ENCODE results near the gene OR2H1.

The OR2H1 gene

GRCh38 chr6:29483186-29483585 lies 26.2 kb downstream of the OR2H1 start:
- H3K4me3 ChIP-seq (ENCODE audit: low read depth, low read length): no peak overlapping the region
- TF ChIP-seq CTCF (IDR thresholded peaks at IDR 0.05; ENCODE audit: insufficient read depth, low read depth, low read length, missing control alignments): no peak
- DNase-seq (ENCODE audit: low read depth): no peak

GRCh38 chr6:29483735-29484134 lies 26.8 kb downstream of the OR2H1 start:
- DNase-seq (ENCODE audit: low read depth): no peak

GRCh38 chr6:29486577-29486976 lies 29.6 kb downstream of the OR2H1 start:
- H3K4me3 ChIP-seq (ENCODE audit: low read depth, low read length): no peak overlapping the region
- DNase-seq (ENCODE audit: low read depth): no peak
- TF ChIP-seq CTCF (IDR thresholded peaks at IDR 0.05; ENCODE audit: insufficient read depth, low read depth, low read length, missing control alignments): no peak

More at GRCh38 chr6:29483735-29484134, 26.8 kb downstream of the OR2H1 start:
- no peak for TF ChIP-seq CTCF (IDR thresholded peaks at IDR 0.05; ENCODE audit: insufficient read depth, low read depth, low read length, missing control alignments)
- no peak overlapping the region for H3K4me3 ChIP-seq (ENCODE audit: low read depth, low read length)

GRCh38 chr6:29487131-29487530 lies 30.2 kb downstream of the OR2H1 start:
- H3K4me3 ChIP-seq (ENCODE audit: low read depth, low read length): no peak overlapping the region
- no peak for DNase-seq (ENCODE audit: low read depth)
- no peak for TF ChIP-seq CTCF (IDR thresholded peaks at IDR 0.05; ENCODE audit: insufficient read depth, low read depth, low read length, missing control alignments)

GRCh38 chr6:29487660-29488059 lies 30.7 kb downstream of the OR2H1 start, which contains the start of gene MAS1L:
TSS of gene MAS1L (minus strand) at chr6:29487956. CDS start at chr6:29487902, 54 bp downstream.
- DNase-seq (ENCODE audit: low read depth): no peak
- no peak within 1 kb of the TSS for H3K4me3 ChIP-seq (ENCODE audit: low read depth, low read length)
- no peak for TF ChIP-seq CTCF (IDR thresholded peaks at IDR 0.05; ENCODE audit: insufficient read depth, low read depth, low read length, missing control alignments)

GRCh38 chr6:29488874-29489273 lies 31.9 kb downstream of the OR2H1 start:
- no peak for TF ChIP-seq CTCF (IDR thresholded peaks at IDR 0.05; ENCODE audit: insufficient read depth, low read depth, low read length, missing control alignments)
- H3K4me3 ChIP-seq (ENCODE audit: low read depth, low read length): no peak overlapping the region
- DNase-seq (ENCODE audit: low read depth): no peak

GRCh38 chr6:29489286-29489685 lies 32.3 kb downstream of the OR2H1 start:
- DNase-seq (ENCODE audit: low read depth): no peak
- H3K4me3 ChIP-seq (ENCODE audit: low read depth, low read length): no peak overlapping the region
- no peak for TF ChIP-seq CTCF (IDR thresholded peaks at IDR 0.05; ENCODE audit: insufficient read depth, low read depth, low read length, missing control alignments)
